PC-3 (cell line): Measurements from ENCODE around the gene FOXD4L3. TPM values are rescaled to one million over a fixed set of nuclear protein-coding genes. Genes with fewer than 3 reads are reported as not detected.
"Not testable (repeated sequence)": the region's sequence is repeated elsewhere in the genome, so short reads cannot be mapped to it uniquely, and the experiment has no call there.

Experiments
- ATAC-seq: fragments of 200-7000 bp; cut with Tn5 transposase; 2 replicates; pipeline ENCODE4 v1.9.1; 2020; ENCODE audit warnings: mild to moderate bottlenecking, moderate library complexity
- BruUV-seq: library from RNA; stranded (reverse); fragments of 400-500 nt; replicated peaks from 2 replicates; lab custom pipeline; 2021; lab: Mats Ljungman, UMichigan
- CTCF ChIA-PET: fragments of 300-600 bp; sonication (Branson Sonifier 250); formaldehyde crosslinking; loops from one replicate; lab custom pipeline; 2022; ENCODE audit warnings: antibody characterized with exemption; lab: Charles Lee
- POLR2A ChIA-PET: fragments of 300-600 bp; sonication (Branson Sonifier 250); formaldehyde crosslinking; loops from one replicate; lab custom pipeline; 2022; ENCODE audit warnings: antibody characterized with exemption; ENCODE audit not compliant: unreplicated experiment; lab: Charles Lee
- DNase-seq: peaks from one replicate; pipeline ENCODE4 v3.0.0-alpha.2; 2015
- H2AFZ ChIP-seq: fragments of 300-600 bp; sonication (generic); 2 replicates; pipeline ENCODE4 v1.6.0; 2016; ENCODE audit warnings: antibody characterized with exemption, low read length
- H3F3A ChIP-seq: fragments of 300-600 bp; sonication (generic); one replicate; pipeline ENCODE4 v1.6.0; 2017; ENCODE audit warnings: antibody characterized with exemption, low read length, control low read depth, mild to moderate bottlenecking; ENCODE audit not compliant: unreplicated experiment
- H3K27ac ChIP-seq: fragments of 300-600 bp; sonication (generic); 2 replicates; pipeline ENCODE4 v1.5.1; 2016; ENCODE audit warnings: mild to moderate bottlenecking, low read length
- H3K27me3 ChIP-seq: fragments of 300-600 bp; sonication (generic); 2 replicates; pipeline ENCODE4 v1.6.1; 2016; ENCODE audit warnings: low read length, mixed read lengths
- H3K36me3 ChIP-seq: fragments of 300-600 bp; sonication (generic); 2 replicates; pipeline ENCODE4 v1.6.1; 2016; ENCODE audit warnings: low read depth, mixed run types, low read length, mixed read lengths
- H3K4me1 ChIP-seq: fragments of 300-600 bp; sonication (generic); 2 replicates; pipeline ENCODE4 v1.5.1; 2016; ENCODE audit warnings: low read length; ENCODE audit not compliant: insufficient read depth
- H3K4me2 ChIP-seq: fragments of 300-600 bp; sonication (generic); 2 replicates; pipeline ENCODE4 v1.6.0; 2016; ENCODE audit warnings: low read length
- H3K4me3 ChIP-seq: fragments of 300-600 bp; sonication (generic); 2 replicates; pipeline ENCODE4 v1.5.1; 2016; ENCODE audit warnings: mild to moderate bottlenecking, low read length, mixed read lengths
- H3K79me2 ChIP-seq: fragments of 300-600 bp; sonication (generic); 2 replicates; pipeline ENCODE4 v1.6.1; 2017; ENCODE audit warnings: low read length, mixed read lengths
- H3K9ac ChIP-seq: fragments of 300-600 bp; sonication (generic); 2 replicates; pipeline ENCODE4 v1.6.0; 2016; ENCODE audit warnings: mild to moderate bottlenecking, low read length
- H3K9me2 ChIP-seq: fragments of 300-600 bp; sonication (generic); replicated peaks from 2 replicates; pipeline ENCODE4 v1.6.1; 2016; ENCODE audit warnings: mixed run types, low read length, mixed read lengths
- H3K9me3 ChIP-seq: fragments of 300-600 bp; sonication (generic); 2 replicates; pipeline ENCODE4 v1.6.1; 2016; ENCODE audit warnings: low read length, mixed read lengths
- H4K20me1 ChIP-seq: fragments of 300-600 bp; sonication (generic); 2 replicates; pipeline ENCODE4 v1.6.1; 2016; ENCODE audit warnings: low read length, mixed read lengths
- intact Hi-C: fragments of 100-400 bp; cut with micrococcal nuclease; formaldehyde crosslinking; loops from 2 replicates; pipeline ENCODE4 v1.9.0; 2023
- total RNA-seq: library from RNA; depleted of rRNA; stranded (reverse); fragments of >200 nt; gene quantifications from 2 replicates; pipeline ENCODE4 v1.2.3, GENCODE V29; 2014

The FOXD4L3 gene
- total RNA-seq, 1 experiment from 2014 or later: not detected

GRCh38 chr9:68306391-68306964 lies 3.8 kb downstream of the FOXD4L3 start:
- H3K4me1 ChIP-seq, H3K79me2 ChIP-seq, H3F3A ChIP-seq, H2AFZ ChIP-seq, H3K36me3 ChIP-seq, H3K27me3 ChIP-seq, H3K9ac ChIP-seq, H4K20me1 ChIP-seq, DNase-seq, intact Hi-C loops, ATAC-seq, BruUV-seq, H3K9me2 ChIP-seq, CTCF ChIA-PET, H3K27ac ChIP-seq, POLR2A ChIA-PET, H3K4me3 ChIP-seq, H3K9me3 ChIP-seq, H3K4me2 ChIP-seq: not testable (repeated sequence)

- H3K9me3 ChIP-seq, H2AFZ ChIP-seq, ATAC-seq, H3K79me2 ChIP-seq, H3K9ac ChIP-seq, H4K20me1 ChIP-seq, H3K4me3 ChIP-seq, CTCF ChIA-PET, H3K4me1 ChIP-seq, intact Hi-C loops, DNase-seq, H3K27me3 ChIP-seq, H3K36me3 ChIP-seq, H3K4me2 ChIP-seq, BruUV-seq, H3K27ac ChIP-seq, H3F3A ChIP-seq, H3K9me2 ChIP-seq, POLR2A ChIA-PET: not testable (repeated sequence)
These were observed 4.5 kb downstream of the FOXD4L3 start for GRCh38 chr9:68307127-68307526.

GRCh38 chr9:68307654-68308053 lies 5.0 kb downstream of the FOXD4L3 start:
- H3K27ac ChIP-seq, DNase-seq, H3K4me2 ChIP-seq, H3K27me3 ChIP-seq, H4K20me1 ChIP-seq, H3K9me3 ChIP-seq, H3K9me2 ChIP-seq, intact Hi-C loops, H3K4me3 ChIP-seq, H2AFZ ChIP-seq, POLR2A ChIA-PET, CTCF ChIA-PET, BruUV-seq, H3K36me3 ChIP-seq, H3K9ac ChIP-seq, H3K4me1 ChIP-seq, ATAC-seq, H3K79me2 ChIP-seq, H3F3A ChIP-seq: not testable (repeated sequence)

GRCh38 chr9:68311208-68311607 lies 8.5 kb downstream of the FOXD4L3 start:
- CTCF ChIA-PET, H3K9me2 ChIP-seq, intact Hi-C loops, H3K27ac ChIP-seq, H3K4me1 ChIP-seq, H4K20me1 ChIP-seq, H3K27me3 ChIP-seq, BruUV-seq, H3F3A ChIP-seq, H3K4me2 ChIP-seq, DNase-seq, H3K79me2 ChIP-seq, POLR2A ChIA-PET, H3K4me3 ChIP-seq, H3K9ac ChIP-seq, H3K9me3 ChIP-seq, H2AFZ ChIP-seq, H3K36me3 ChIP-seq: not testable (repeated sequence)
- ATAC-seq: peak; percentile 85

GRCh38 chr9:68318209-68318608 lies 15.5 kb downstream of the FOXD4L3 start:
- CTCF ChIA-PET, ATAC-seq: not testable (repeated sequence)

GRCh38 chr9:68323749-68324148 lies 21.1 kb downstream of the FOXD4L3 start:
- H3K4me1 ChIP-seq, H3K9me3 ChIP-seq, H3K9me2 ChIP-seq, H3K27me3 ChIP-seq, H3K9ac ChIP-seq, H3K36me3 ChIP-seq, H4K20me1 ChIP-seq, H3K4me2 ChIP-seq, H3K27ac ChIP-seq, H3F3A ChIP-seq, POLR2A ChIA-PET, ATAC-seq, DNase-seq, BruUV-seq, CTCF ChIA-PET, H3K79me2 ChIP-seq, H3K4me3 ChIP-seq, H2AFZ ChIP-seq, intact Hi-C loops: not testable (repeated sequence)

More at GRCh38 chr9:68318209-68318608, 15.5 kb downstream of the FOXD4L3 start:
- H3K27me3 ChIP-seq, H3K4me1 ChIP-seq, H3K79me2 ChIP-seq, H4K20me1 ChIP-seq, POLR2A ChIA-PET, H3K4me3 ChIP-seq, H3K9me2 ChIP-seq, H3K9me3 ChIP-seq, BruUV-seq, intact Hi-C loops, H3F3A ChIP-seq, H3K27ac ChIP-seq, DNase-seq, H2AFZ ChIP-seq, H3K9ac ChIP-seq, H3K4me2 ChIP-seq, H3K36me3 ChIP-seq: not testable (repeated sequence)

- H3K27ac ChIP-seq, H3K4me3 ChIP-seq, H2AFZ ChIP-seq, H3K4me2 ChIP-seq, H3K79me2 ChIP-seq, H3K4me1 ChIP-seq, intact Hi-C loops, POLR2A ChIA-PET, H3K9me2 ChIP-seq, ATAC-seq, DNase-seq, H3K9ac ChIP-seq, H3K27me3 ChIP-seq, H3K36me3 ChIP-seq, H3K9me3 ChIP-seq, BruUV-seq, CTCF ChIA-PET, H4K20me1 ChIP-seq, H3F3A ChIP-seq: not testable (repeated sequence)
These were observed 21.9 kb downstream of the FOXD4L3 start for GRCh38 chr9:68324518-68324917.
